GF-D8 (cell line): ENCODE results near the gene TPX2.
"Not testable (repeated sequence)": the region's sequence is repeated elsewhere in the genome, so short reads cannot be mapped to it uniquely, and the experiment has no call there.

Source experiments
- DNase-seq: peaks from one replicate; lab custom pipeline; 2025; lab: John Stamatoyannopoulos, UW

TPX2 gene

GRCh38 chr20:31814142-31814541 is 75.1 kb downstream of the TPX2 start:
- not testable (repeated sequence) for DNase-seq

GRCh38 chr20:31815408-31816188 is 76.5 kb downstream of the TPX2 start:
- no peak for DNase-seq

GRCh38 chr20:31816221-31816620 is 77.1 kb downstream of the TPX2 start:
- DNase-seq: no peak

DNA sequence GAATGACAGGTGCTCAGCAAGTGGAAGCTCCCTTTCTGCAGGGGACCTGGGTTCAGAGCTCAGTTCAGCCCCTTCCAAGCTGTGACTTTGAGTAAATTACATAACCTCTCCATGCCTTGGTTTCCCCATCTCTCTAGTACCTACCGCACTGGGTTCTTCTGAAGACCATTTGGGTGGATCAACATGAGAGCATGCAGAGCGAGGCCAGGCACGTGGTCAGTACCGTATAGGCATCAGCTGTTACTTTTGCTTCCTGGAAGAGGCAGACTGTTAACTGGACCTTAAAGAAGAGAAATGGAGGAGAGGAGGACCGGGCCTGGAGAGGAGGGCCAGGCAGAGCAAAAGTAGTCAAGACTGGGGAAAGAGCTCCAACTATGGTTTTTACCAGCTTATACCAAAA is 78.4 kb downstream of the TPX2 start:
- no peak for DNase-seq

- no peak for DNase-seq
Observed at GRCh38 chr20:31818376-31818908, 79.4 kb downstream of the TPX2 start.

- DNase-seq: no peak
Observed at GRCh38 chr20:31819083-31819784, 80.1 kb downstream of the TPX2 start, which contains the start of gene MYLK2. MYLK2 (plus strand) TSS chr20:31819356; CDS start chr20:31819581, 225 bp downstream.

DNA sequence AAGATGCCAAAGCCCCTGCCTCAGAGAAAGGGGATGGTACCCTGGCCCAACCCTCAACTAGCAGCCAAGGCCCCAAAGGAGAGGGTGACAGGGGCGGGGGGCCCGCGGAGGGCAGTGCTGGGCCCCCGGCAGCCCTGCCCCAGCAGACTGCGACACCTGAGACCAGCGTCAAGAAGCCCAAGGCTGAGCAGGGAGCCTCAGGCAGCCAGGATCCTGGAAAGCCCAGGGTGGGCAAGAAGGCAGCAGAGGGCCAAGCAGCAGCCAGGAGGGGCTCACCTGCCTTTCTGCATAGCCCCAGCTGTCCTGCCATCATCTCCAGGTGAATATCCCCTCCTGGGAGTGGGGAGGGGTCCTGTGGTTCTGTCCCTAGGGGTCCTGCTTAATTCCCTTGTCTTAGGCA is 81.1 kb downstream of the TPX2 start:
- DNase-seq: no peak

DNA sequence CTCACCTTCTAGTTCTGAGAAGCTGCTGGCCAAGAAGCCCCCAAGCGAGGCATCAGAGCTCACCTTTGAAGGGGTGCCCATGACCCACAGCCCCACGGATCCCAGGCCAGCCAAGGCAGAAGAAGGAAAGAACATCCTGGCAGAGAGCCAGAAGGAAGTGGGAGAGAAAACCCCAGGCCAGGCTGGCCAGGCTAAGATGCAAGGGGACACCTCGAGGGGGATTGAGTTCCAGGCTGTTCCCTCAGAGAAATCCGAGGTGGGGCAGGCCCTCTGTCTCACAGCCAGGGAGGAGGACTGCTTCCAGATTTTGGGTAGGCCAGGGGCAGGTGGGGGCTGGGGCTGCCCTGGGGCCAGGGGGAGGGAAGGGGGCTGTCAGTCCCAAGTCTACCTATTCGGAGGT is 82.3 kb downstream of the TPX2 start:
- DNase-seq: no peak

DNA sequence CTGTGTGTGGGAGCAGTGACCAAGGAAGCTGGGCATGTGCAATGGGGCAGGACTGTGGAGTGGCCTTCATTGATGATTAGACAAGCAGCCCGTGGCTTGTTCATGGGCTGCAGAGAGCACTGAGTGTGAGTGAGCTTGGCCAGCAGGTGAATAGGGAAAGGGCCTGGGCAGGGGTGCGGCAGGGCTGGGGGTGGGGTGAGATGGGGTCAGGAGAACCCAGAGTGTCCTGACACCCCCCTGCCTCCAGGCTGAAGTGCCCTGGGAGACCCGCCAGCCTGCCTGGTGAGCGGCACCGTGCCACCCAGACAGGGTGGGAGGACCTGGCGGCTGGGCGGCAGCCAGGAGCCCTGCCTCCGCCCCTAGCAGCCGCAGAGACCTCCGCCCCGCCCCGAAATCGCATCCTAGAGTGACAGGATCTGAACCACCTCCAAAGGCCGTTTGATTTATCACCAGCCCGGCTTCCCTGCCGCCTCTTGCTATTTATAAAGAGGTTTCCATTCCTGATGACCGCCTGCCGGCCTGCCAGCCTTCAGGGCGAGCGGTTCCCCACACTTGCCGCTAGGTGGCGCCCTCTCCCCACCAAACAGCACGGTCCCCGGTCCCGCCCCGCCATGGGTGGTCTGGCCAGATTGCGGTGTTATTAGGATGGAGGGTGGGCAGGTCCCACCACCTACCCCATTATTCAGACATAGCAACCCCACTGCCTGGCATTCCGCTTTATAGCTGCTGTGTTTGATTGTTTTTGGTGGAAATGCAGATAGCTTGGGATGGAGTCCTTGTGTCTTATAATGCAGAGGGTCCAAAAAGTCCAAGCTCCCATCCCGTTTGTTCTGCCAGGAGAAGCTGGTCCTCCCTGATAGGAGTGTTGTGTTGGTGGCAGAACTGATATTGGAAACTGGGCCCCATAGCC is 83.6 kb downstream of the TPX2 start:
- no peak for DNase-seq

DNA sequence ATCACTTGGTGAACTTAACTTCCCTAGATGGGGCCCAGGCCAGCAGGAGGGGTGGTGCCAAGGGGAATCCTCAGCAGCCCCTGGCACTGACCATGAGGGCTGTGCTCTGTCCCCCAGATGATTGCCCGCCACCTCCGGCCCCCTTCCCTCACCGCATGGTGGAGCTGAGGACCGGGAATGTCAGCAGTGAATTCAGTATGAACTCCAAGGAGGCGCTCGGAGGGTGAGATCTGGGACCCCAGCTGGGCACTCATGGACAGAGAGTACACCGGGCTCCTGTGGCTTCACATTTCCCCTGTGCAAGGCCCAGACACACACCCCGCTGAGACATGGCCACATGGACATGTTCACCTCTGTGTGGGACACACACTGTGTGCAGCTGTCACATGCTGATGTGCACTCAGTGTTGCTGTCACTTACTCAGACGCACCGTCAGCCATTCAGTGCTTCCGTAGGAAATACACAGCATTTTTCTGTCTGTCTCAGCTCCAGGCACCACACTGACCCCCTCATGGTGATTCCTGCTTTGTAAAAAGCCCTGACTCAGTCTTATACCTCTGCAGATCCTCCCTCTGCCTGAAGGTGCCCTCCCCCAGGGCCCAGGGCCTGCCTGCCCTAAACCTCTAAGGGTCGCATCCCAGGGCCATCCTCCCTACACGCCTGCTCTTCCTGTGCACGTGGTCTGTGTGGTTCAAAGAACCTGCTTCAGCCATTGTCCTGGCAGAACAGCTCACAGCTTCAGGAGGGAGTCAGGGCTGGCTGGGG is 84.5 kb downstream of the TPX2 start:
- DNase-seq: no peak

DNA sequence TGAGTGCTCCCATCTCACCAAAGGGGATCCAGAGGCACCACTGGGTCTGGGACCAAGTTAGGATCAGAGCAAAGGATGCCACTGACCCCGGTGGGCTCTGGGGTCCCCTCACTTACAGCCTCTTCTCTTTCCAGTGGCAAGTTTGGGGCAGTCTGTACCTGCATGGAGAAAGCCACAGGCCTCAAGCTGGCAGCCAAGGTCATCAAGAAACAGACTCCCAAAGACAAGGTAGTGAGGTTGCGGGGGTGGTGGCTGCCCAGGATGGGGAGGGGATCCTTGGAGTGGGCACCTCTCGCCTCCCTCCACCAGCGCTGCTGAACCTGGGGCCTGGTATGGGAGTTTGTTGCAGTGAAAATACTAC is 85.0 kb downstream of the TPX2 start:
- no peak for DNase-seq

DNA sequence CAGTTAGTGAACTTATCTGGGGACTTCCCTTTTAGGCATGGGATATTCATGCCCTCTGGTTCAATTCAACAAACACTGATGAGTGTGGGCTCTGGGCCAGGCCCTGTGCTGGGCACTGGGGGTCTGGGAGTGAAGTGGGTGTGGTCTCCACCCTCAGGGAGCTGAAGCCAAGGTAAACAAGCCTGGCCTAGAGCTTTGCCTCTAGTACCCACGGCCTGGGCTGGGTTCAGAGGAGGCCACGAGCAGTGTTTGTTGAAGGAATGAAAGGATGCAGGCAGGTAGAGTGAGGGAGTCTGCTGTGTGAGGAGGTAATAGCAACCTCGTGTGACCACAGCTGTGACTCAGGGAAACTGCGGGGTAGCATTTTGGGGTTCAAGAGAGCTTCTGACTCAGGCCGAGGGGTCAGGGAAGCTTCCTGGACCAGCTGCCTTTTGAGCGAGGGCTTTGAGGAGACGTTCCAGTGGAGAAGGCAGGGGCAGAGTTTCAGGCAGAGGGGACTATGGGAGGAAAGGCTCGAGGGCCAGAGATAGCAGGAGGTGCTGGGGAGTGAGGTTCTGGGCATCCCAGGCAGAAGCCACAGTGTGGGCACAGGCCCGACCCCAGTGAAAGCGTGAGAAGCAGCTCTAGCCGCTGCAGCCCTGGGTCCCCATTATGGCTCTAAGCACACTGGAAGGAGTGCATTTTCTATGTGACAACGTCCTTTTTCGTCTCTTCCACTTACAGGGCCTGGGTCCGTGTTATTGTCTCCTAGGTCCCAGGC is 85.6 kb downstream of the TPX2 start:
- no peak for DNase-seq

DNA sequence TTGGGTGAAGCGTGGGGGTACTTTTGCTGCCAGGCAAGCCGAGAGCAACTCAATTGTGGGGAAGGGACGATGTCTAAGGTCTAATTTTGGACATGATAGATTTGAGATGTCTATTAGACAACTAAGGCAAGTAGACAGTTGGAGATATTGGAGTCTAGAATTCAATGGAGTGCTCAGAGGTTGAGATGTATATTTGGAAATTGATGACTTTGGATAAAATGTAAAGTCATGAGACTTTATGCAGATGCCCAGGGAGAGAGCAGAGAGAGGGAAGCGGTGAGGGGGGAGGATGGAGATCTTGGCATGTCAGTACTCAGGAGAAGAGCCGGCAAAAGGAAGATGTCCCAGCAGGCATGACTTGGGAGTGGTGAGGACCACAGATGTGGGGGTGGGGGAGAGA is 87.0 kb downstream of the TPX2 start:
- no peak for DNase-seq

- DNase-seq: no peak
Observed at GRCh38 chr20:31827059-31827458, 88.0 kb downstream of the TPX2 start.

DNA sequence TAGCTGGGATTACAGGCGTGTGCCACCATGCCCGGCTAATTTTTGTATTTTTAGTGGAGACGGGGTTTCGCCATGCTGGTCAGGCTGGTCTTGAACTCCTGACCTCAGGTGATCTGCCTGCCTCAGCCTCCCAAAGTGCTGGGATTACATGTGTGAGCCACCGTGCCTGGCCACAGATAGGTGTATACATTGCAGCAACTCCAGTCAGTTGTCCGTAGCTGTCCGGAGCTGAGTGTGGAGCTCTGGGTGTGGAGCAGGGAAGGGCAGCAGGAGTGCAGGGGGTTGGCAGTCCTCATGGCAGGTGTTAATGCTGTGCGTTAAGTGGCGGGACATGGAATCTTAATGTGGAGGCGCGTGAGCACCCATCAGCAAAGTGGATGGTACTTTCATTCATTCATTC is 88.9 kb downstream of the TPX2 start:
- DNase-seq: not testable (repeated sequence)

GRCh38 chr20:31829731-31830130 is 90.6 kb downstream of the TPX2 start:
- no peak for DNase-seq

- no peak for DNase-seq
Observed at GRCh38 chr20:31830406-31830981, 91.4 kb downstream of the TPX2 start.

GRCh38 chr20:31831211-31831610 is 92.1 kb downstream of the TPX2 start:
- no peak for DNase-seq

DNA sequence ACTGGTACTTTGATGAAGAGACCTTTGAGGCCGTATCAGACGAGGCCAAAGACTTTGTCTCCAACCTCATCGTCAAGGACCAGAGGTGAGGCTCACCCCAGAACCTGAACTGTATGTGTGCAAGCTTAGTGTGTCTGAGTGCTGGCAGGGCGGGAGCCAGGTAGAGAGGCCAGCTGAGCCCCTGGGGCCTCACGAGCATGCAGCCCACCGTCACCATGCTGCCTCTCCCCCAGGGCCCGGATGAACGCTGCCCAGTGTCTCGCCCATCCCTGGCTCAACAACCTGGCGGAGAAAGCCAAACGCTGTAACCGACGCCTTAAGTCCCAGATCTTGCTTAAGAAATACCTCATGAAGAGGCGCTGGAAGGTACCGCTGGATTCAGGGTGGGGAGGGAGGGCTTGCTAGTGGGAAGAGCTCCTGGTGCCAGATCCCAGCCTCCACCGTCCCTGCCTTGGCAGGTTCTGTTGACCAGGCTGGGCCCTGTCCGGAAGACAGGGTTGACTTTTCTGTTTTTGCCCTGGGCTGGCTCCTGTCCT is 92.7 kb downstream of the TPX2 start:
- no peak for DNase-seq
